Stimulated activated CD4-positive, alpha-beta T cell treated with anti-CD3 and anti-CD28 coated beads, Interleukin-1b, Interleukin-23, amount 100 ng/mL, for 1 hour (primary cell): ENCODE measurements around the gene TCF15.
"Not testable (repeated sequence)": the region's sequence is repeated elsewhere in the genome, so short reads cannot be mapped to it uniquely, and the experiment has no call there.

Source experiments
- DNase-seq, 2 donors: peaks; one replicate each; pipeline ENCODE4 v3.0.0-alpha.2; 2020; ENCODE audit warnings: low read depth in 2 of 2

Gene TCF15

DNA sequence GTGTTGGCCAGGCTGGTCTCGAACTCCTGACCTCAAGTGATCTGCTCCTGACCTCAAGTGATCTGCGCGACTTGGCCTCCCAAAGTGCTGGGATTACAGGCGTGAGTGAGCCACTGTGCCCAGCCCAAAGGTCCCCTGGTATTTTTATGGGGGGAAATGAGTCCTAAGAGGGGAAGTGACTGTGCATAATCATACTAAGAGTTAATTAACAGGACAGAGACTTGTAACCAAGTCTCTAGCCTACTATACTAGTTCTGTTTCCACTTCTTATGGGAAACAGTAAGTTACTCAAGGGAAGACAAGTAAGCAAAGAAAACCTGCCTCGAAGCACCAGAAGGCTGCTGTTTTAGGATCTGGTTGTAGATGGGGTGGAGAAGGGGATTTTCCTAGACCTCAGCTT, 27.9 kb downstream of the TCF15 start:
- no peak for DNase-seq

DNA sequence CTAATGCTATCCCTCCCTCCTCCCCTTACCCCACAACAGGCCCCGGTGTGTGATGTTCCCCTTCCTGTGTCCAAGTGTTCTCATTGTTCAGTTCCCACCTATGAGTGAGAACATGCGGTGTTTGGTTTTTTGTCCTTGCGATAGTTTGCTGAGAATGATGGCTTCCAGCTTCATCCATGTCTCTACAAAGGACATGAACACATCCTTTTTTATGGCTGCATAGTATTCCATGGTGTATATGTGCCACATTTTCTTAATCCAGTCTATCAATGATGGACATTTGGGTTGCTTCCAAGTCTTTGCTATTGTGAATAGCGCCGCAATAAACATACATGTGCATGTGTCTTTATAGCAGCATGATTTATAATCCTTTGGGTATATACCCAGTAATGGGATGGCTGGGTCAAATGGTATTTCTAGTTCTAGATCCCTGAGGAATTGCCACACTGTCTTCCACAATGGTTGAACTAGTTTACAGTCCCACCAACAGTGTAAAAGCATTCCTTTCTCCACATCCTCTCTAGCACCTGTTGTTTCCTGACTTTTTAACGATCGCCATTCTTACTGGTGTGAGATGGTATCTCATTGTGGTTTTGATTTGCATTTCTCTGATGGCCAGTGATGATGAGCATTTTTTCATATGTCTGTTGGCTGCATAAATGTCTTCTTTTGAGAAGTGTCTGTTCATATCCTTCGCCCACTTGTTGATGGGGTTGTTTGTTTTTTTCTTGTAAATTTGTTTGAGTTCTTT, 31.0 kb downstream of the TCF15 start:
- not testable (repeated sequence) for DNase-seq

DNA sequence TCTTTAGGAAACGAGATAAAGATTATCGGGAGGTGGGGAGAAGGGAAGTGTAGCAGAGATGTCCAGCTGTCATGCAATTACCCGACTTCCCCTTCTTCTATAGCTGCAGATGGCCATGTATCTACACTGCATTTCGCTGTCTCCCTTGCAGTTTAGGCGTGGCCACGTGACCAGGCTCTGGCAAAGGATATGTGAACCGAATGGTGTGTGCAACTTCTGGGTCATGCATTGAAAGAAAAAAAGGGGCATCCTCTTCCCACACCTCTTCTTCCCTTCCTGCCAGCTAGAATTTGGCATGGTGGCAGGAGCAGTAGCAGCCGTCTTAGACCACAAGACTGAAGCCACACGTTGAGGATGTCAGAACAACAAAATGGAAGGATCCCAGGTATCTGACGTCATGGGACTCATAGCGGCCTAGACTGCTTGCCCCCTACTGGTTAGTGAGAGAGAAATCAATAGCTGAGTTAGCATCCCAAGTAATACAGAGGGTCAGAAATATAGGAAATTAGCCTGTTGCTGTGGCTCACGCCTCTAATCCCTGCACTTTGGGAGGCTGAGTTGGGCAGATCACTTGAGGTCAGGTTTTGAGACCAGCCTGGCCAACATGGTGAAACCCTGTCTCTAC, 32.8 kb downstream of the TCF15 start:
- no peak for DNase-seq

DNA sequence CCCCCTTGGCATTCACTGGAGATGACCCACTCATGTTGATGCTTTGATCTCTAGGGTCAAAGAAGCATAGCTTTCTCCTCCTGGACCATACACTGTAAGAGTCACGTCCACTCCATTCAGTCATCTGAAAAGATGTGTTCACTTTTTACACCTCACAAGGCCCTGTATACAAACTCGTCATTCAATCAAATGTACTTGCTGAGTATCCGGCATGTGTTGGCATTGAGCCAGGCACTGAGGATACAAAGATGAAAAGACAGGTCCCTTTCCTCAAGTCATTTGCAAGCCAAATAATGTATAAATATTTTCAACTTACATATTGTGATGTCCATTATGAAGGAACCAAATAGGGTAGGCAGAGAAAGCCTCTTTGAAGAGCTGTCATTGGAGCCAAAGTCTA, 34.0 kb downstream of the TCF15 start:
- no peak for DNase-seq

DNA sequence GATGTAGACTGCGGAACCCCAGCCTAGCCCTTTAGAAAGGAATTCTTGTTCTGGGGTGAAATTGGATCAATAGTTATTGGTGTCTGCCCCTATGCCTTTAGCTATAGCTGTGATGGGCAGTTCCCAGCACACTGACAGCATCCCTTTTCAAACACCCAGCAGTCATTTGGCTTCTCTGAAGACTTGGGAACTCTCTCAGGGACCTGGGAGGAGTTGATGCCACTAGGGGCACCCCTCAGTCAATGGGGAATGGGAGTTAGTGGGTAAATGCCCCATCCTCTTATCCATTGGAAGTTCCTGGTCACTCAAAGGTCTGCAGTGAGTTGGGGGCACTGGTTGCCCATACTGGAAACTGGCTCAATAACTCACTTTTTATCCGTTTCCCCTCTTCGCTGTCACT, 34.9 kb downstream of the TCF15 start:
- DNase-seq, result no peak

DNA sequence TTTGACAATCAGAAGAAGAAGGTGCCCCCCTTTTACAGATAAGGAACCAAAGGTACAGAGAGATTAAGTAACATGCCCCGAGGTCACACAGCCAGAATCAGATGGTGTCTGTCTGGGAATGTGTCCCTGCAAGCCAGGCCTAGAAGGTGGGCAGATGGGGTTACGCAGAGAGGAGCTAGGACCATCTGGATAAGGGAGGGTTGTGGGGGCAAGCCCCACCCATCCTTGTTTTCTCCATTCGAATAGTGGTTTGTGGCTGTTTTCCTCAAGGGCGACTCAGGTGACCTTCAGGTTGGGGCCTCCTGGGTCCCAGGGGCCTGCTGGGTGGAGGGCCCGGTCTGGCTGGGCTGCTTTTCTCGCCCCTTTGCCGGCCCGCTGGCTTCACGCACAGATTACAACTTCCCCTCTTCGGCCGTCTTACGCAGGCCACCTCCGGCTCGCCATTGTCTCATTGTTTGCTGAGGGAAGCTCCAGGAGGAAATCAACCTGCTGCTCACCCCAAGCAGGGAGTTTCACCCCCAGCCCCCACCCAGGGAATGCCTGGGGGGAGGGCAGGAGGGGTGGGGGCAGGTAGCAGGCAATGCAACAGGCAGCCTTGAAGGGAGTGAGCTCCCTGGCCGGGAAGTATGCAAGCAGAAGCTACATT, 35.7 kb downstream of the TCF15 start:
- no peak for DNase-seq

DNA sequence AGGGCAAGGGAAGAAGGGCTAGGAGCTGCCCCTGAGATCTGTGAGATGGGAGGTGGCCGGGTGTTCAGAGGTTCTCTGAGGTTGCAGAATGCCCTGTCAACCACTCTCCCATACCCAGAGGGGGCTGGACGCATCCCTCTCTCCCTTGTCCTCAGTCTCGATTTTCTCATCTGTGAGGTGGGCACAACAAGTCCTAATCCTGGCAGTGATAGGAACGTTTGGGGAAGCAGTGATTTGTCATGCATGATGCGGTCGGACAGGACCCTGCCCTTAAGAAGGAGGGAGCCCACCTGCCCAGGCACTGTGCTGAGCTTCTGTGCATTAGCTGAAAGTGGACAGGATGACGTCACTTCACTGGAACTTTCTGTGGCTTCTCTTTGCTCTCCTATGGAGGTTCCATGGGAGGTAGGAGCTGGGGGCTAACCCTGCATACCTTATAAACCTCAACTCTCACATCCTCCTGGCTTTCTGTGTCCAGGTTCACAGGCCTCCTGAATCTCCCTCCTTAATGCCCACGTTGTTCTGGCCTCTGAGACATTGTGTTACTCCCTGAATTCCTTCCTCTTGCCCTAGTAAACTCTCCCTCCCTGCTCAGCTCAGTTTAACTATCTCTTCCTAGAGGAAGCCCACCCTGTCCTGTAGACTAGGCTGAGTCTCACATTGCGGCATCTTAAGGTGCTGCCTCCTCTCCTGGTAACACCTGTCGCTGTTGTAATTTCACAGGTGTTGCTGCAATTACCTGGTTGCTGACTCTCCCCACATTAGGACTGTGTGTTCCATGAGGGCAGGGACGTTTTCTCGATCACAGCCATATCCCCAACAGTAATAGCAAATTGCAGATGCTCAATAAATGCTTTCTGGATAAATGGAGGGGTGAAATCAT, 36.5 kb downstream of the TCF15 start:
- DNase-seq, result no peak

DNA sequence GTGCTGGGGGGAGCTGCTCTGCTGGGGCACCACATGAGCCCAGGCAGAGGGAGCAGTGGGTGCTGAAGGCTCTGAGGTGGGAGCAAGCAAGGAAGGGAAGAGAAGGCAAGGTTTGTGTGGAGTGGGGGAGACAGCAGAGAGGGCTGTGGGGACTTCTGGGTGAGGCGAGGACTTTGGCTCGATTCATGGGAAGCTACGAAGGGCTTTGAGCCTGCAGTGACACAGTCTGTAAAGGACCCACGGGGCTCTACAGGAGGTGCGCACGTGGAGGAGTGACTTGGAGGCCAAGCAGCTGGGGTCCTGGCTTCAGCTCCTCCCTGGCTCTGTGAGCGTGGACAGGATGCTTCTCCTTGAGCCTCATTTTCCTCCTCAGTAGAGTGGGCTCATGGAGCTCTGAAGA, 37.4 kb downstream of the TCF15 start:
- DNase-seq, result no peak

DNA sequence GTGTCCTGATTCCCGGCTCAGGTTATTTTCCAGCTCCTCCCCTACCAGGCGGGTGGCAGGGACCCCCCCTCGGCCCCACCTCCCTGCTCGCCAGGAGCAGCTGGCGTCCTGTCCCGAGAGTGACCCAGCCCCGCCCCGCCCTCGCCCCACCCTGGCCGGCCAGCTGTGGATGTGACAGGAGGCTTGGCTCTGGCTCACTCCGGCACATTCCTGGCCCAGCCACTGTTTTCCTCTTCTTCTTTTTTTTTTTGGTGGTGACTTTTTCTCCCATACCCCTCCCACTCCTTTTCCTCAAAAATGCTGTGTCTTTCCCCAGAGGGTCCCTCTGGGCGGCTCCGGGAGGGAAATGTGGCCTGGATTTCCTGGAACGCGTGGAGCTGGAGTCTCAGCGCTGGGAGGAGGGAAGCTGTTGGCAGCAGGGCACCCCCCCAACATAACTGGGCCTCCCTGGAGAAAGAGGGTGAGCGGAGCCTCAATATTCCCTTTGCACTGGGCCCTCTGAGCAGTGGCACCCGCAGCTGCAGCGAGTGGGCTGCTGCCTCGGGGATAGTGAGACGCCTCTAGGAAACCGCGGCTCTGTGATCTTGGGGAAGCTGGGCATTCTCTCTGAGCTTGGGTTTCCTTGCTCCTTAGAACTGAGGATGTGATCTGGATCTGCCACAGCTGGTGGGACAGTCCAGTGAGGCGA, 38.2 kb downstream of the TCF15 start:
- DNase-seq, result no peak

DNA sequence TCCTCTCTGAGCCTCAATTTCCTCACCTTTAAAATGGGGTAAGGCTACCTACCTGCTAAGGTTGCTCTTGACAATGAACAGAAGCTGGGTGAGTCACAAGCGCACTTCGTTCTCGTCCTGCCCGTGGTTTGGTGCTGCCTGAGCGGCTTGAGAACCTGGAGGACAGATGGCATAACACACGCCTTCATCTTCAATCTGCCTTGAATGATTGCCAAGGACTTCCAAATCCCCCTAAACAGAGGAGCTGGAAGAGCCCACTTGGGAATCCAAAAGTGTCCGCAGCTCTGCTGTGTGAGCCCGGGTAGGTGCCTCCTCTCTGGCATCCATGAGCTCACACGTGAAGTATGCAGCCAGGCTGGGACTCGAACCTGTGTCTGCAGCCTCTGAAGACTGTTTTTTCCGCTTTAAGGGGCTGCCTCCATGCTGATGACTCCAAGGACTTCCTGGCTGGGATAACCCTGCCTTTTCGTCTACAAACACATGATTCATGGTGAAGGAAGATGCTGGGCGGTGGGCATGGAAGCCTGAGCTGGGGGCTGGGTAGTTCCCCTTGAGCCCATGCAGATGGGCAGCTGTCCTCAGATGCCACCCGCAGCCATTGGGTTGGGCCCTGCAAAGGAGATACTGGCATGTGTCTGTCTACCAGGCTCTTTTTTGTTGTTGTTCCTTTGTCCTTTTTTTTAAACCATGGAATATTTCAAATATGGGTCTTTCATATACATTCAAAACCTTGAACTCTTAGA, 41.3 kb downstream of the TCF15 start:
- no peak for DNase-seq

DNA sequence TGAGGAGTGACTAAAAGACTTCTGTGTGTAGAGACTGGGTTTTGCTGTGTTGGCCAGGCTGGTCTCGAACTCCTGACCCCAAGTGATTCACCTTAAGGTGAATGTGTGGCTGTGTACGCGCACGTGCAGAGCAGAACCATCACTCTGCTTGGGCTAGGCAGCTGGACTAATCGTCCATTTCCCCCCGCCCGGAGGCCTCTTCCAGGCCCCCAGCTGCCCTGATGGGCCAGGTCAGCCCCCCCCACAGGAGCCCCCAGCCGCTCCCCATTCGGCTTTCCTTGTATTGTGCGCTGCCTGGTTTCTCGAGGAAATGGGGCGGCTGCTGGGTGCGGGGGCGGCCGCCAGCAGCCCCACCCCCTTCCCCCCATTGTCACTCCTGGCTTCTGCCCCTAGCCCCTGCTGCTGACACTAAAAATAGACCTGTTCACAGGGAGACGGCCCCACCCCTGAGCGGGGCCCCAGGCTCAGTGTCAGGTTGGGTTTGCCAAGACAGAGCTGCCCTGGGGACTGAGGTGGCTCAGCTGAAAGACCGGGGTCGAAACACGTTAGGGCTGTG, 41.9 kb downstream of the TCF15 start:
- no peak for DNase-seq

DNA sequence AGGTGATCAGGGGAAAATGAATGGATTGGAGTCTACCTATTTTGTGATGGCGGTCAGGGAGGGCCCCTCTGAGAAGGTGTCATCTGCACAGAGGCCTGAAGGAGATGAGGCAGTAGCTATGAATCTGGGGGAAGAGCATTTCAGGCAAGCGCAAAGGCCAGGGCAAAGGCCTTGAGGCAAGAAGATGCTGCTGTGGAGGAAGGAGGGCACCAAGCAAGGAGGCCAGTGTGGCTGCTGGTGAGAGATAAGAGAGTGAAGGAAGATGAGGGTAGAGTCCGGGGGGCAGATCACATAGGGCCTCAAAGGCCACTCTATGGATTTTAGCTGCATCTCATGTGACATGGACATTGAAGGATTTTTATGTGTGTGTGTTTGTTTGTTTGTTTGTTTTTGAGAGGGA, 45.9 kb downstream of the TCF15 start:
- DNase-seq, result no peak

DNA sequence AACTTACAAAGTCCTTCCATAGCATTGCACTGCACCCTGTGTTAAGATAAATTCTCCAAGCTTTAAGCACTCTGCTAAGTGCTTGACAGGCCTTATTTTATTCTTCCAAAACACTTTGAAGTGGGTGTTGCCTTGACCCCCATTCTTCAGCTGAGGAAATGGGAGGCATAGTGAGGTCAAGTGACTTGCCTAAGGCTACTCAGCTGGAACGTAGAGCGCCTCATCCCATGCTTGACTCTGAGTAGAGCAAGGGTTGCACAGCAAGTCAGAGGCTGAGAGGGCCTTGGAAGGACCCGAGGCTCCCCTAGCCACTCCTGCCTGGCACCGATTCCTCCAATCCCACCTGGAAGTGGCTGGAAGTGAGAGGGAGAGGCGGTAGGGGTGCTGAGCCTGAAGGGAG, 46.9 kb downstream of the TCF15 start:
- DNase-seq, result no peak

DNA sequence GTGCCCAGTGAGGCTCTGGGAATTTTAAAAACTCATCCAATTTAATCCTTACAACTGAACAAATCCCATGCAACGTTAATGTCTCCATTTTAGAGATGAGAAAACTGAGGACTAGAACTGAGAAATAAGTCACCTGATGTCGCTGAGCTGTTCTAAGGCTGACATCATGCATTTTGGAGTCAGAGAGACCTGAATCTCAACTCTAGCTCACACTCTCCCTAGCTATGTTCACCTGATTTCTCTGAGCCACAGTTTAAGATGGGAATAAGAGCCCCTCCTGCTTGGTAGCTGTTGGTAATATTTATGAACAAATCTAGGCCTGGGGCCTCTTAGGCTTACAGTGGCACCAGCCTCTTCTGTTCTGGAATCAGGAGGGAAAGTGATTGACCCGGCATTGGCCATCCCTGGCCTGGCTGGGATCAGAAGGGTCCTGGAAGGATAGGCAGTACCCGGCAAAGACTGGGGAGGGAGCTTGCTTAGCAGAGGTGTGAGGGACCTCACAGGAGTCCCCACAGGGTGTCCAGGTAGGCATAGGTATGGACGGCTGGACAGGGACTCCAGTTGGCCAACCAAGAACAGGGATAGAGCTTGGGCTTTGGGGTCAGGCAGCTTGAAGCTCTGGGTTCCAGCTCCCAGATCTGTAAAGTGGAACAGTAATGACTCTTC, 47.7 kb downstream of the TCF15 start:
- DNase-seq, result no peak

DNA sequence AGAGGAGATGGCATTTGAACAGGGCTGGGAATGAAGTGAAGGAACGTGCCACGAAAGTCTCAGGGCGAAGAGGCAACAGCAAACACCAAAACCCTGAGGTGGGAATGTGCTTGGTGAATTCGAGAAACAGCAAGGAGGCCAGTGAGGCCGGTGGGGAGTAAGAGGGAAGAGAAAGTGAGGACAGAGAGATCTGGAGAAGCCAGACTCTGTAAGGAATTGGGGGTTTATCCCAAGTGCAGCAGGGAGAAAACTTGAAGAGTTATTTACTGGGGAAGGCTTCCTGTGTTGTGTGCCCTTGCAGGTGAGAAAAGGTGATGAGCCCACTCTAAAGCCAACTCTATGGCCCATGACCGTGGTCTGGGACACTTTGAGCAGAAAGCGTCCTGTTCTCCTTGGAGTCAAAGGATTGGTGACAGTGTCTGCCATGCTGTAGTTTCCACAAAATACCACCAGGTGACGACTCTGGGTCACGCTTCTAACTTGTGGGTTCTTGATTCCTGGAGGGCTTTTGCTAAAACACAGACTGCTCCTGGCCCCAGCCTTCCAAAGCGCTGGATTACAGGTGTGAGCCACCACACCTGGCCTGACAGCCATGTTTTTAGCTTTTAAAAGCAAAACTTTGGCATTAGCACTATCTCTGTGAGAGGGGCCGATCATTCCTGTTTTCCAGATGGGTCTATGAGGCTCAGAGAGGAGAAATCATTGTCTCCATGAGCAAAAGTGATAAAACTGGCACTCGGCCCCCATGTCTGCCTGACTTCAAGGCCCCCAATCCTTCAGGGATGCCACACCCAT, 48.5 kb downstream of the TCF15 start:
- no peak for DNase-seq

DNA sequence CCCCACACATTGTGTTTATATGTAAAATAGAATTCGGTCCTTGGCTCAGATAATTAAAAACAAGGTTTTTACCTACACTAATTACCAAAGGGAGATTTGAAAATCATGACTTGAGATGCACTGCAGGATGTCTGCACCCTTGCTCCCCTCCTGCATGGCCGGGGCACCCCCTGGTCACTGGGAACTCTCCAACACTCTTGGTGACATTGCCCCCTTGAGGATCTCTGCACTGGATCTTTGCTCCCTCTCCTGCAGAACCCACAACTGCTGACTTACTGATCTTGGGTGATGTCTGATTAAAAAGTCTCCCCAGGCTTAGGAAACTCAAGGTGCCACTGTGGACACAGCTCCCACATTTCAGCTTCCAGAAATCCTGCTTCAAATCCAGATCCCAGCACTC, 49.4 kb downstream of the TCF15 start:
- DNase-seq, result no peak

DNA sequence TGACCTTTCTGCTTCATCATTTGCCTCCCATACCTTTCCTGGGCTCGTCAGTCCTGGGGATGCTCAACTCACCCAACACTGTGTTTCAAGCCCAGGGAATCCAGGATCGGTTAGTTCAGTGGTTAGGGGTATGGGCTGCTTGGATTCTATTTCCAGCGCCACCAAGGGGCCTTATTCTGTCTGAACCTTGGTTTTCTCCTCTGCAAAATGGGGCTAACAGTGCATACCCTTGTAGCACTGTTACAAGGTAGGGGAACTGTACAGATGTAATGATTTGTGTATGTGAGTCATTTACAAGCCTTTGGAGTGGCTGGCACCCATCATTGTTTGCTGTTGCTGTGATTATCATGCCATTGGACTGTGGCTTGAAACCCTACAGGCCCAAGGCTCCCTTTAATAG, 52.0 kb downstream of the TCF15 start:
- no peak for DNase-seq

DNA sequence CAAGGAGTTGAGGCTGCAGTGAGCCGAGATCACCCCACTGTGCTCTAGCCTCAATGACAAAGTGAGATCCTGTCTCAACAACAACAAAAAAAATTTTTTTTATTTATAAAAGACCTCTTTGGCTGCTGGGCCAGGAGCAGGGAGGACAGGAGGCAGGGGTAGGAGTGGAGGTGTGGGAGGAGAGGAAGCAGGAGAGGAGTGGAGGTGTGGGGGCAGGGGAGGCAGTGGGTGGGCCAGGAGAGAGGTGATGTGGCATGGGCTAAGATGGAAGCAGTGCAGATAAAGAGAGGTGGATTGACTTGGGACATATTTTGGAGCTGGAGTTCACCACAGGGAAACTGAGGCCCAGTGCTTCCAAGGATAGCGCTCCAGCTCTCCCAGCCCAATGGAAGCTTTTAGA, 53.1 kb downstream of the TCF15 start:
- DNase-seq, result no peak

DNA sequence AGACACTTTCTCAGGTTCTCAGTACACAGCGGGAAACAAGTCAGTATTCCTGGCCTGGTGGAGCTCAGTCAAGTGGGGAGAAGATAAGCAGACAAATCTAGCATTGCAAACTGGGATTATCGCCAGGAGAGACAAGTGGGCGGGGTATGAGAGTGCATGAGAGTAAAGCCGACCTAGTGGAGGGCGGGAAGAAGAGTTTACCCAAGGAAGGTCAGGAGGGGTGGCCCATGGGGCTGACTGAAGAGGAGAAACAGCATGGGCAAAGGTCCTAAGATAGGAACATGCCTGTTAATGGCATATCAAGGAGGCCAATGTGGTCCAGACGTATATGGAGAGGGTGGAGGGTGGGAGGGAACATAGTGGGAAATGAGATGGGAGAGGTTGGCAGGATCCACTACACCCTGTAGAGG, 54.1 kb downstream of the TCF15 start:
- DNase-seq, result no peak
